ENCODE data around the gene ZNF697.
"Not testable (repeated sequence)": the region's sequence is repeated elsewhere in the genome, so short reads cannot be mapped to it uniquely, and the experiment has no call there.

Gene ZNF697

DNA sequence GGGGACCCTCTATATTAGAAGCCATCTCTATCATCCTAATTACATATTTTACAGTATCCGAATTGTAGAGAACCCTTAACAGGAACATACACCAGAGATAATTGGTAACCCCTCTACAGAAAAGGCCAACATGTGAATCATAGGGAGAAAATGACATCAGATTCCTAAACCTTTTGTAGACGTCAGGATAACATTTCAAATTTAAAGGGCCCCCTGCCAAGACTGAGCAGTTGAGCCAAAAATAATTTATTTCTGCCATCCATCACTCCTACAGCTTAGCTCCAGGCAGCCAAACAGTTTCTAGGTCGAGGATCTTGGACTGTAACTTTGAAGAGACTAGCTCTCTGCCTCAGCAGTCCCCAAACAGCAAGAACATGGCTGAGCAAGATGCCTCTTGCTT, 21.2 kb downstream of the ZNF697 start:
- no peak for DNase-seq

DNA sequence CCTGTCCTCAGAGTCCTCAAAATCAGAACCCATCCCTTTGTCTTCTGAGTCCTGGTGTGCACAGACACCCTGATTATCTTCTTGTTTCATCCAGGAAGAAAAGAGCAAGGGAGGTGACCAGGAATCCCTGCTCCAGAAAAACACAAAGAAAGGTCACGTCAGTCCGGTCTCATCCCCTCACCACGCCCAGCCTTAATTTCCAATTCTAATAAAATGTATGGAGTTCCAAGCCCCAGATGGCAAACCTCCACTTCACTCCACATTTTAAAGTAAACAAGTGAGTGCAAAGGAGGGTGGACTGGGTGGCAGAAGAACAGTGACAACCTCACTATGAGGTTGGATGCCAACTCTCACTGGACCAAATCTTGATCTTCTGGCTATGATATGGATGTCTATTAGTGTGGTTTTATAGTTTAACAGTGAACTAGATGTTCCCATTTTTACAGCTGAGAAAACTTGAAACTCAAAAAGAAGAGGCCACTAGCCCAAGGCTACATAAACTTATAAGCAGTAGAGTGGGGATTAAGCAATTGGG, 22.0 kb downstream of the ZNF697 start:
- DNase-seq: no peak

DNA sequence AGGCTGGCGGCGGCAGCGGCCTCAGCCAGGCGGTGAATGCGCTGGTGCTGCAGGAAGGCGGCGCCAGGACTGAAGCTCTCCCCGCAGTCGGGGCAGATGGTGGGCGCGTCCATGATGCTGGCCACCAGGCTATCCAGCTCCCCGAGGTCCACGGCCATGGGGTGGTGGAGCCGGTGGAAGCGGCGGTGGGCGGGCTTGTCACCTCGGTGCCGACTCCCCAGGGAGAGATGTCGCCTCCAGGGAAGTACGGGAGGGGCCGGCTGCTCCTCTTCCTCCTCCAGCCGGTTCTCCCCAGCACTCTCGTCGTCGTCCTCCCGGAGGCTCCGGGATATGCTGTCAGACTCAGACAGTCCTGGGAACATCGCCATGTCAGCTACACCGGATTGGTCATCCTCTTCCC, 24.4 kb downstream of the ZNF697 start:
- DNase-seq: no peak

DNA sequence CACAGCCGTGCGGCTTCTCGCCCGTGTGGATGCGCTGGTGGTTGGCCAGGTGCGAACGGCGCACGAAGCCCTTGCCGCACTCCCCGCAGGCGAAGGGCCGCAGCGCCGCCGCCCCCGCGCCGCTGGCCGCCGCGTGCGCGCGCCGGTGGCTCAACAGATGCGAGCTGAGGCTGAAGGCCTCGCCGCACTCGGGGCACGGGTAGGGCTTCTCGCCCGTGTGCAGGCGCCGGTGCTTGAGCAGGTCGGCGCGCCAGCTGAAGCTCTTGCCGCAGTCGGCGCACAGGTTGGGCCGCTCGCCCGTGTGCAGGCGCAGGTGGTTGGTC, 24.9 kb downstream of the ZNF697 start:
- no peak for DNase-seq

- no peak for DNase-seq
Observed at GRCh38 chr1:119622311-119623192, 25.5 kb downstream of the ZNF697 start.

DNA sequence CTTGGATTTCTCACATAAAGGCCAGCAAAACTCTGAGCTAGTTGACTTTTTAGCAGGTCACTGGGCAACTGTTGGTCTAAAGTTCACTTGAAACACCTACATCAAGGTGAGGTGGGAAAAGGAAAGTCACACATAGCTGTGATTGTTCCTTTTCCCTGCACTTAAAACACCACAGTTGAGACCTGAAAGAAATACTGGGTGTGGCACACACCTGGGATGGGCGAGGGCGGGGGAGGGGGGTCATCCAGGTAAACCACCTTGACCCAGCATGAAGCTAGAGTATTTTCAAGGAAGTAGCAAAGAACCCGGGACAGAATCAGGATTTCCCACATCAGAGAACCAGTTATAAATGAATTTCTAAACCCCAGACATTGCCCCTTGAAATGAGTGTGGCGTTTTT, 26.4 kb downstream of the ZNF697 start:
- no peak for DNase-seq

- no peak for DNase-seq
Observed at GRCh38 chr1:119617751-119618691, 30.0 kb downstream of the ZNF697 start.

- DNase-seq: not testable (repeated sequence)
Observed at GRCh38 chr1:119616748-119617147, 31.3 kb downstream of the ZNF697 start.

DNA sequence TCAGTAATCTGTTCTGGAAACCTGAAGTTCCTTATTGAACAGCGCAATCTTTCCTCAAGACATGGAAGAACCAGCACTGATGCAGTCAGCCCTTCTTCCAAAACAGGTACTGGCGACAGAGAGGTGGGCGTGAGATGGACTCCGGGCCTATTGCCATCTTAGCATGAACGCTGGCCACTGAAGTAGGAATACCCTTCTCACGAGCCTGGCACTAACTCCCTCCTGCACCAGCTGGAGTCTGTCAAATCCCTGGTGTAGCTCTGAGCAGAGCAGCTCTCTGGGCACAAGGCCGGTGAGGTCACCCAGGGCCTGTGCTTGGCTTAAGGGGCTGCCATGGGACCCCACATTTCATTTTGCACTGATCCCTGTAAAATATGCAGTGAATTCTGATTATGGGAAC, 33.0 kb downstream of the ZNF697 start:
- not testable (repeated sequence) for DNase-seq

- peak; percentile 78 for DNase-seq
Observed at GRCh38 chr1:119613769-119614720, 34.0 kb downstream of the ZNF697 start.

GRCh38 chr1:119611701-119612113, 36.4 kb downstream of the ZNF697 start:
- peak; percentile 54 for DNase-seq

- not testable (repeated sequence) for DNase-seq
Observed at GRCh38 chr1:119608816-119609215, 39.2 kb downstream of the ZNF697 start.

DNA sequence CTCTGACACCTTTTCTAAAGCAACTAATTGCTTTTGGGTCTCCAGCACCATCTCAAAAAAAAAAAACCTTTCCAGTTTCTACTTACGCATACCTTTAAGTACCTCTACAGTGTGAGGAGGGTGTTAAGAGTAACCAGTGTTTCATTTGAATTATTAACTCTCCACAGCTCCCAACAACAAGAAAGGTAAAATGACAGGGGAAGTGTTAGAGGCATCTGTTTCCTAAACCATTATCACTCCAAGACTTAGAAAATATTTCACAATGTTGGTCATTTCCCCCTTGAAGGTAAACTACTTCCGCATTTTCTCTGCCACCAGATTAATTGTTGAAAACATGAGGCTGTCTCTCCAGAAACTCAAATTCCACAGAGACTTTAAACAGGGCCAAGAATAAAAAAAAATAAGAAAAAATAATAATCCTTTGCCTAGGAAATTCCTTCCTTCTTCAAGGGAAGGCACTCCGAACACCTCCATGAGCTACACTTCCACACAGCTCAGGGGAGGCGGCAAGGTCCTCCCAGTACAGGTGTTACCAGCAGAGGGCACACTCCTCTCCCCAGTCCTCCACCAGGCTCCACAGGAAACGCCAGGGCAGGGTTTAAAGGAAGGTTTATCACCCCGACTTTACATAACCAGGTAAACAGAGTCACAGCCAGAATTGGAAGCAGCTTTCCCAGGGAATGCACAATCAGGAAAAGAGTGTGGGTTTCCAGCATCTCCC, 40.8 kb downstream of the ZNF697 start:
- not testable (repeated sequence) for DNase-seq

DNA sequence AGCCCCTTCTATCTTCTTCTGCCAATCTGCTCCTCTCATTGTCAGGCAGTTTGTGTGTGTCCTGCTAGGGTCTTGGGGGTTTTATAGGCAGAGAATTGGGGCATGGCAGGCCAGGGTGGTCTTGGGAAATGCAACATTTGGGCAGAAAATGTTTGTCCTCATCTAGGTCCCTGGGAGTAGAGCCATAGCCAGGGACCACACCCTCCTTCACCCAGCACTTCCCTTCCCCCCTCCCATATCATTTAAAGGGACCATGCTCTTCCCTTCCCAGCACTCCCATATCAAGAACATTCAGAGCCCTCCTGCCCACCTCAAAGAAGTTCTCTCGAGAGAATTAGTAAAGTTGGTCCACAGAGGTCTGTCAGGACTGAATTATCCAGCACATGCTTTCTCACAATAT, 41.7 kb downstream of the ZNF697 start:
- no peak for DNase-seq

DNA sequence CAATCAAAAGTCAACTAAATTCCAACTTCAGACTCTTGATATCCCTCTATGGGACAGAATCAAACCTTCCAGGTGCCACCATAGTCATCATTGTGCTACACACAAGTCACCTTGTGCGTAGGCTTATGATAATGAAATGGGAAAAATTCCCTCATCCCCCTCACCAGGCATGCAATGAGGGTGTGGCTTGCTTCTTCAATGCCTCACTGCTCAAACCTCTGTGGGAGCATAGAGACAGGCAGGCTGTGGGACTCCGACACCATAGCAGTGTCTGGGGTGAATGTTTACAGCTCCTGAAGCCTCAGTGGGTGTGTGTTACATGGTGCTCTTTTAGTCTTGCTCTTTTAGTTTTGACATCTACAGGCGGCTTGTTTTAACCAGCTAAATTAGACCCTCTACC, 42.4 kb downstream of the ZNF697 start:
- no peak for DNase-seq

DNA sequence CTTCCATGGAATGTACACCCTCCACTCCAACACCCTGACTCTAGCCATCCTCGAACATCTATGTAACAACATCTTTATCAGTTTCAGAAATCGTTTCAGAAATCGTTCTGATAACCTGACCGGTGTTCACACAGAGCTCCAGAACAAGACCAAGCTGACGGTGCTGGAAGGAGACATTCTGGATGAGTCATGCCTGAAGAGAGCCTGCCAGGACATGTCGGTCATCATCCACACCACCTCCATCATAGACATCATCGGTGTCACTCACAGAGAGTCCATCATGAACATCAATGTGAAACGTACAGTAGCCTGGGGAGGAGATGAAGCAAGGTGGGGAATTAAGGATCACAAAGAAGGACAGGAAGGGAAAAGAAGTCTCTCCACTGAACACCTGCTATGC, 43.0 kb downstream of the ZNF697 start:
- DNase-seq: not testable (repeated sequence)

GRCh38 chr1:119603695-119604094, 44.4 kb downstream of the ZNF697 start:
- no peak for DNase-seq

DNA sequence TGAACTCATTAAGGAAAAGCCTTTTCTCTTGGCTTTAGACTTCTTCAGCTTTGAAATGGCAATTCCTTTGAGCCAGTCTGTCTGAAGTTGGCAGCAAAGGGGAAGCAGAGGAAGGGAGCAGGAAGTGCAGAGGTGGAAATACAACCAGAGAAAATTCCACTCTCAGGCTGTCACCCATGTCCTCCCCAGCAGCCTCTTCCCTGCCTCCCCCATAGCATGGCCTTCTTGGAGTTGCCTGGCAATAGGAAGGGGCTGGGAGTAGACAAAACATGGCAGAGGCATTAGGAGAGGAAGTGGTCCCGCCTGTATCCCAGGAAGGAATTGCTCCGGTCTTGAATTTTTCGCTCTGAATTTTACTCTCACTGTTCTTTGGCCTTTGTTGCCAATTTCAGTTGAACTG, 44.8 kb downstream of the ZNF697 start:
- not testable (repeated sequence) for DNase-seq

GRCh38 chr1:119602789-119603188, 45.3 kb downstream of the ZNF697 start:
- not testable (repeated sequence) for DNase-seq

GRCh38 chr1:119602169-119602568, 45.9 kb downstream of the ZNF697 start:
- DNase-seq: no peak

- DNase-seq: no peak
Observed at GRCh38 chr1:119600976-119601375, 47.1 kb downstream of the ZNF697 start.

DNA sequence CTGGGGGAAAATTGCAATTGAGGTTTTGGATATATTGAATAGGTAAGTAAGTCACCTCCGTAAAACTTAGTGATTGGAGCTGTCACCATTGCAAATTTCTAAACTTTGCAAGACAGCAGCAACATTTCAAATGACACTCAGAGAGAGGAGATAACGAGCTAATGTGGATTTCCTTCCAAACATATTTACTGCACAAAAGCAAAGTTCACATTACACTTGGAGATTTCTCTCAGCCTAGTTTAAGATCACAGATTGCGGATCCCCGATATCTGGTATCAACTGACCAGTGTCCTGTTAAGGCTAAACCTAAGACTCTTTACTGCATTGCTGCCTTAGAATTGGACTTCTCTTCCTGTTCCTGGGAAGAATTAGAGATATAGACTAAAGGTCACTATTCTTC, 47.5 kb downstream of the ZNF697 start:
- no peak for DNase-seq
